Activated CD4-positive, CD25-positive, alpha-beta regulatory T cell treated with anti-CD3 and anti-CD28 coated beads, Interleukin-2, amount 50 U/mL, for 72 hours (primary cell): ENCODE data around the gene ROR1.
"Not testable (repeated sequence)": the region's sequence is repeated elsewhere in the genome, so short reads cannot be mapped to it uniquely, and the experiment has no call there.

ENCODE experiments used
- DNase-seq: peaks from one replicate; pipeline ENCODE4 v3.0.0; 2021

ROR1 gene

GRCh38 chr1:64073705-64074104, 299.9 kb downstream of the ROR1 start:
- DNase-seq = no peak

GRCh38 chr1:64074767-64075166, 300.9 kb downstream of the ROR1 start:
- no peak for DNase-seq

GRCh38 chr1:64077281-64077940, 303.6 kb downstream of the ROR1 start:
- no peak for DNase-seq

- DNase-seq = no peak
Observed at GRCh38 chr1:64080941-64081562, 307.2 kb downstream of the ROR1 start.

- DNase-seq = no peak
Observed at GRCh38 chr1:64082459-64082858, 308.6 kb downstream of the ROR1 start.

GRCh38 chr1:64084451-64084850, 310.6 kb downstream of the ROR1 start:
- no peak for DNase-seq

GRCh38 chr1:64087768-64088167, 314.0 kb downstream of the ROR1 start:
- no peak for DNase-seq

GRCh38 chr1:64090436-64090835, 316.6 kb downstream of the ROR1 start:
- no peak for DNase-seq

- no peak for DNase-seq
Observed at GRCh38 chr1:64092851-64093371, 319.1 kb downstream of the ROR1 start.

- no peak for DNase-seq
Observed at GRCh38 chr1:64093941-64094340, 320.1 kb downstream of the ROR1 start.

GRCh38 chr1:64095832-64096231, 322.0 kb downstream of the ROR1 start:
- no peak for DNase-seq

GRCh38 chr1:64097859-64098258, 324.0 kb downstream of the ROR1 start:
- no peak for DNase-seq

- DNase-seq = no peak
Observed at GRCh38 chr1:64098436-64098835, 324.6 kb downstream of the ROR1 start.

- no peak for DNase-seq
Observed at GRCh38 chr1:64098846-64099582, 325.2 kb downstream of the ROR1 start.

- no peak for DNase-seq
Observed at GRCh38 chr1:64100791-64101190, 327.0 kb downstream of the ROR1 start.

GRCh38 chr1:64104585-64104984, 330.8 kb downstream of the ROR1 start:
- DNase-seq = not testable (repeated sequence)

- no peak for DNase-seq
Observed at GRCh38 chr1:64107118-64107519, 333.3 kb downstream of the ROR1 start.

GRCh38 chr1:64107632-64108031, 333.8 kb downstream of the ROR1 start:
- no peak for DNase-seq

- no peak for DNase-seq
Observed at GRCh38 chr1:64110924-64111777, 337.3 kb downstream of the ROR1 start.

GRCh38 chr1:64111787-64112186, 338.0 kb downstream of the ROR1 start:
- DNase-seq = no peak

- no peak for DNase-seq
Observed at GRCh38 chr1:64112281-64112680, 338.5 kb downstream of the ROR1 start.

GRCh38 chr1:64114012-64114525, 340.3 kb downstream of the ROR1 start:
- no peak for DNase-seq

- no peak for DNase-seq
Observed at GRCh38 chr1:64116537-64116936, 342.7 kb downstream of the ROR1 start.
